Measurements from ENCODE around the gene ZBBX.

The ZBBX gene

GRCh38 chr3:167274141-167274874 lies 105.8 kb downstream of the ZBBX start:
- TF ChIP-seq, protein P1, sequence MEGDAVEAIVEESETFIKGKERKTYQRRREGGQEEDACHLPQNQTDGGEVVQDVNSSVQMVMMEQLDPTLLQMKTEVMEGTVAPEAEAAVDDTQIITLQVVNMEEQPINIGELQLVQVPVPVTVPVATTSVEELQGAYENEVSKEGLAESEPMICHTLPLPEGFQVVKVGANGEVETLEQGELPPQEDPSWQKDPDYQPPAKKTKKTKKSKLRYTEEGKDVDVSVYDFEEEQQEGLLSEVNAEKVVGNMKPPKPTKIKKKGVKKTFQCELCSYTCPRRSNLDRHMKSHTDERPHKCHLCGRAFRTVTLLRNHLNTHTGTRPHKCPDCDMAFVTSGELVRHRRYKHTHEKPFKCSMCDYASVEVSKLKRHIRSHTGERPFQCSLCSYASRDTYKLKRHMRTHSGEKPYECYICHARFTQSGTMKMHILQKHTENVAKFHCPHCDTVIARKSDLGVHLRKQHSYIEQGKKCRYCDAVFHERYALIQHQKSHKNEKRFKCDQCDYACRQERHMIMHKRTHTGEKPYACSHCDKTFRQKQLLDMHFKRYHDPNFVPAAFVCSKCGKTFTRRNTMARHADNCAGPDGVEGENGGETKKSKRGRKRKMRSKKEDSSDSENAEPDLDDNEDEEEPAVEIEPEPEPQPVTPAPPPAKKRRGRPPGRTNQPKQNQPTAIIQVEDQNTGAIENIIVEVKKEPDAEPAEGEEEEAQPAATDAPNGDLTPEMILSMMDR (conservative IDR thresholded peaks at IDR 0.05) = no peak
- no peak for TF ChIP-seq ZFX (IDR thresholded peaks at IDR 0.05)
- no peak overlapping the region for H3K27ac ChIP-seq

GRCh38 chr3:167253037-167253436 lies 127.1 kb downstream of the ZBBX start:
- H3K27ac ChIP-seq = no peak overlapping the region
- TF ChIP-seq ZFX (IDR thresholded peaks at IDR 0.05) = no peak
- TF ChIP-seq, protein P1 (conservative IDR thresholded peaks at IDR 0.05) = no peak

GRCh38 chr3:167251678-167252077 lies 128.4 kb downstream of the ZBBX start:
- no peak for TF ChIP-seq ZFX (IDR thresholded peaks at IDR 0.05)
- TF ChIP-seq, protein P1 (conservative IDR thresholded peaks at IDR 0.05) = no peak
- H3K27ac ChIP-seq = no peak overlapping the region

- TF ChIP-seq ZFX (IDR thresholded peaks at IDR 0.05) = no peak
- TF ChIP-seq, protein P1 (conservative IDR thresholded peaks at IDR 0.05) = no peak
- no peak overlapping the region for H3K27ac ChIP-seq
Observed at GRCh38 chr3:167246252-167246651, 133.8 kb downstream of the ZBBX start.

- H3K27ac ChIP-seq = no peak overlapping the region
- TF ChIP-seq, protein P1 (conservative IDR thresholded peaks at IDR 0.05) = no peak; the same call in 1 of the 2 replicates
- no peak for TF ChIP-seq ZFX (IDR thresholded peaks at IDR 0.05)
Observed at GRCh38 chr3:167241048-167241845, 138.8 kb downstream of the ZBBX start.

- TF ChIP-seq, protein P1 (conservative IDR thresholded peaks at IDR 0.05) = no peak
- TF ChIP-seq ZFX (IDR thresholded peaks at IDR 0.05) = no peak
- no peak overlapping the region for H3K27ac ChIP-seq
Observed at GRCh38 chr3:167228135-167228534, 152.0 kb downstream of the ZBBX start.

- no peak overlapping the region for H3K27ac ChIP-seq
- TF ChIP-seq, protein P1 (conservative IDR thresholded peaks at IDR 0.05) = no peak
- no peak for TF ChIP-seq ZFX (IDR thresholded peaks at IDR 0.05)
Observed at GRCh38 chr3:167225821-167226220, 154.3 kb downstream of the ZBBX start.
